A673 (cell line): ENCODE results near the gene MIF. TPM values are rescaled to one million over a fixed set of nuclear protein-coding genes. Genes with fewer than 3 reads are reported as not detected.

Experiments
- BruUV-seq: library from RNA; stranded (reverse); fragments of 400-500 nt; replicated peaks from 2 replicates; lab custom pipeline; 2021; lab: Mats Ljungman, UMichigan
- CTCF ChIA-PET: fragments of 300-600 bp; sonication (Branson Sonifier 250); formaldehyde crosslinking; loops from one replicate; lab custom pipeline; 2022; ENCODE audit warnings: antibody characterized with exemption; lab: Charles Lee
- POLR2A ChIA-PET: fragments of 300-600 bp; sonication (Branson Sonifier 250); formaldehyde crosslinking; loops from one replicate; lab custom pipeline; 2022; ENCODE audit warnings: antibody characterized with exemption; ENCODE audit not compliant: low non-redundant PET; lab: Charles Lee
- DNase-seq: peaks from one replicate; pipeline ENCODE4 v3.0.0-alpha.2; 2015; ENCODE audit warnings: low spot score
- H3K27ac ChIP-seq: fragments of 200-600 bp; sonication (generic); 2 replicates; pipeline ENCODE4 v1.5.1; 2016; ENCODE audit warnings: mixed run types, low read depth, mild to moderate bottlenecking, mixed read lengths, antibody characterized with exemption, low read length; ENCODE audit not compliant: poor library complexity, severe bottlenecking
- H3K27me3 ChIP-seq: fragments of 200-600 bp; sonication (generic); replicated peaks from 2 replicates; pipeline ENCODE4 v1.6.1; 2017; ENCODE audit warnings: mixed run types, low read depth, mild to moderate bottlenecking, mixed read lengths, antibody characterized with exemption, low read length; ENCODE audit not compliant: insufficient read depth, poor library complexity
- H3K36me3 ChIP-seq: fragments of 200-600 bp; sonication (generic); 2 replicates; pipeline ENCODE4 v1.6.1; 2016; ENCODE audit warnings: mixed run types, mild to moderate bottlenecking, mixed read lengths, antibody characterized with exemption, low read length; ENCODE audit not compliant: insufficient read depth, poor library complexity, severe bottlenecking
- H3K4me1 ChIP-seq: fragments of 200-600 bp; sonication (generic); 2 replicates; pipeline ENCODE4 v1.6.1; 2017; ENCODE audit warnings: mixed run types, mild to moderate bottlenecking, mixed read lengths, antibody characterized with exemption, low read length; ENCODE audit not compliant: insufficient read depth, poor library complexity, severe bottlenecking
- H3K4me3 ChIP-seq: fragments of 200-600 bp; sonication (generic); 2 replicates; pipeline ENCODE4 v1.5.1; 2016; ENCODE audit warnings: low read depth, mixed run types, mild to moderate bottlenecking, mixed read lengths, low read length; ENCODE audit not compliant: poor library complexity, severe bottlenecking
- H3K9me3 ChIP-seq: fragments of 200-600 bp; sonication (generic); 2 replicates; pipeline ENCODE4 v1.6.1; 2016; ENCODE audit warnings: mixed run types, low read depth, mild to moderate bottlenecking, mixed read lengths, antibody characterized with exemption, low read length; ENCODE audit not compliant: poor library complexity, severe bottlenecking
- EZH2 ChIP-seq: fragments of 200-600 bp; sonication (generic); IDR thresholded peaks from 2 replicates; pipeline ENCODE4 v1.6.1; 2017; ENCODE audit warnings: borderline replicate concordance, low read depth, mild to moderate bottlenecking, mixed read lengths, antibody characterized with exemption, low read length; ENCODE audit not compliant: poor library complexity, severe bottlenecking
- intact Hi-C: fragments of 100-400 bp; cut with micrococcal nuclease; formaldehyde crosslinking; loops from one replicate; pipeline ENCODE4 v1.10.0; 2022; ENCODE audit not compliant: unreplicated experiment
- total RNA-seq: library from RNA; stranded (reverse); gene quantifications from 2 replicates; pipeline ENCODE4 v1.2.3, GENCODE V29; 2021
- TF ChIP-seq, protein P1 (sequence below): fragments of 300-800, 200-600 bp; sonication (generic); conservative IDR thresholded peaks from 2 replicates; pipeline ENCODE4 v1.5.1; 2017; ENCODE audit warnings: low read depth, mild to moderate bottlenecking, antibody characterized with exemption, low read length, moderate library complexity, mixed read lengths

Gene MIF
- total RNA-seq, 1 experiment from 2014 or later: 802 TPM

DNA sequence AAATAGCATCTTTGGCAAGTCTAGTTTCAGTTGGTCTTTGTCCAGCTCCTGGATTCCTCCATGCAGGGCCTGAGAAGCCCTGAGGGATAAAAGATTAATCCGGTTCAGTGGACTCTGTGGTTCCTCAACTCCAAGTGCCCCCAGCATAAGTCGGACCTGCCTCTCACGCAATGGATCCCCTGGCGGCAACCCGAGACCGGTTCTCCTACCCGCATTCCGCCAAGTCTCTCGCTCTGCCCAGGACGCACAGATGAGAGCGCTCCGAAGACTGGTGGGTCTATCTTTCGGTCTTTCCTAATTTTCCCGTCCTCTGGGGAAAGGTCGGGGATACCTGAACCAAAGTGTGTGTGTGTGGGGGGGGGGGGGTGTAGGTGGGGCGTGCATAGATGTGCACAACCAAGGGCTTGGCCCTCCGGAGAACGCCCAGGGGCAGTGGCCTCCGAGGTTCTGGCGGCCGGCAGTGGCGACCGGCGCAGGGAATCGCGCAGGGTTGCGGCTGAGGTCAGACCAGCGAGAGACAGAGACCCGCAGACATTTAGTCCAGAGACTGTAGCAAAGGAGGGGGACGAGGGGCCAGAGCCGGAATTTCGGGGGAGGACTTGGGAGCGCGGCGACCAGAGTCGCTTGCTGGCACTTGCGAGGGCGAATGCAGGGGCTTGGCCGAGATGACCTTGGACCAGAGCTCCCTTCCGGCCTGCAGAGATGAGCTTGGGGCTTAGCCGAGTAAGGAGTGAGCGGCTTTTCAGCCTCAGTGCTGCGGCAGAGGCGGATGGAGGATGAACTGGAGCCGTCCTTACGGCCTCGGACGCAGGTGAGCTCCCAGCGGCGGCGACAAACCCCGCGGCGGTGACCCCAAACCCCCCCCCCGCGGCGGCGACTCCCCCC, 37.2 kb upstream of the MIF start:
- peak; percentile 27 for DNase-seq
- no peaks in the 10 kb centered on the region for H3K27me3 ChIP-seq
- H3K9me3 ChIP-seq: no peaks in the 10 kb centered on the region
- peak overlapping the region; percentile 57 for H3K4me3 ChIP-seq
- ChIA-PET POLR2A (no interaction called here), CTCF (interaction anchor here (0.5 to 2.3 kb wide), 5 partner anchors 8 to 88 kb away, joined by 3 to 14 read pairs (median 5); no protein-coding TSS in a partner anchor)
- BruUV-seq: no TSS peak
- intact Hi-C loops: no loop called here
- no peaks in the 10 kb centered on the region for H3K36me3 ChIP-seq
- TF ChIP-seq EZH2: no peak
- TF ChIP-seq, protein P1, sequence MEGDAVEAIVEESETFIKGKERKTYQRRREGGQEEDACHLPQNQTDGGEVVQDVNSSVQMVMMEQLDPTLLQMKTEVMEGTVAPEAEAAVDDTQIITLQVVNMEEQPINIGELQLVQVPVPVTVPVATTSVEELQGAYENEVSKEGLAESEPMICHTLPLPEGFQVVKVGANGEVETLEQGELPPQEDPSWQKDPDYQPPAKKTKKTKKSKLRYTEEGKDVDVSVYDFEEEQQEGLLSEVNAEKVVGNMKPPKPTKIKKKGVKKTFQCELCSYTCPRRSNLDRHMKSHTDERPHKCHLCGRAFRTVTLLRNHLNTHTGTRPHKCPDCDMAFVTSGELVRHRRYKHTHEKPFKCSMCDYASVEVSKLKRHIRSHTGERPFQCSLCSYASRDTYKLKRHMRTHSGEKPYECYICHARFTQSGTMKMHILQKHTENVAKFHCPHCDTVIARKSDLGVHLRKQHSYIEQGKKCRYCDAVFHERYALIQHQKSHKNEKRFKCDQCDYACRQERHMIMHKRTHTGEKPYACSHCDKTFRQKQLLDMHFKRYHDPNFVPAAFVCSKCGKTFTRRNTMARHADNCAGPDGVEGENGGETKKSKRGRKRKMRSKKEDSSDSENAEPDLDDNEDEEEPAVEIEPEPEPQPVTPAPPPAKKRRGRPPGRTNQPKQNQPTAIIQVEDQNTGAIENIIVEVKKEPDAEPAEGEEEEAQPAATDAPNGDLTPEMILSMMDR: no peak
- H3K4me1 ChIP-seq: peaks cover 7% of the 10 kb centered on the region
- H3K27ac ChIP-seq: peak overlapping the region; percentile 35

DNA sequence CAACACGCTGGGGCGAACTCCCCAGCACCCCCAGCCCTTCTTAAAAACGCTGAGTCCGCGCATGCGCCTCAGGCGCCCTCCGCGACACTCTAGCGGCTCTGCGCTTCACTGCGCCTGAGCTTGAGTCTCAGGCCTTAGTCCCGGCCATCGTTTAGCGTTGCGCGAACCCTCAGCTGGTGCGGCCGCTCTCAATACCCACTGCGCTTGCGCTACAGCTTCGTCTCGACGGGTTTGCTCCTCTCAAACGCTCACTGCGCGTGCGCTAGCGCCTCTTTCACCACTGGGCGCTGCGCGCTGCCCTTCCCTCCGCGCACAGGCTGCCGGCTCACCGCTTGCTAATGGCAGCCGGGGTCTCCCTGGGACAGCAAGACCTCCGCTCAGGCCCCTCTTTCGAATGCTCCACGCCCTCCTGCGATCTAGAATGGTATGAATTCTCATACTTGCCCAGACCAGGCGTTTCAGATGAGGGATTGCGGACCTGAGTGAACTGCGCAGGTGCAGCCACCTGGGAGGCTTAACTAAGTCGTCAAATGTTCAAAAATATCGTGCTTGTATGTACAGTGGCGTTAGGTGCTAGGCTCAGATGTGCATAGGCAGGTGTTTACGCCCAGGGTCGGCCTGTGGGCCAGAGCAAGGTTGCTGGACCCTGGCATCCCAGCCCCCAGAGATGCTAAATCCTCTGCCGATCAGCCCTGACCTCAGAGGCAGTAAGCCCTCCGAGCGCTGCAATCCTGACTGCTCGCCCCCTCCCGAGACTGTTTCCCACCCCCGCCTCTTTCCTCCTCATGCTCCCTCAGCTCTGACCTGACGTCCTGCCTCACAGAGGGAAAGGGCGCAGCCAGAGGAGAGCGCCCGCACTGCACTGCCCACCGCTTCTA, 36.3 kb upstream of the MIF start, which contains the start of gene SLC2A11:
TSS of gene SLC2A11 (plus strand) at position 270 of the 878 bp plus-strand sequence. CDS start at position 395, 125 bp downstream.
- Histone ChIP-seq H3K4me1 (peaks cover 7% of the 10 kb centered on the region), H3K9me3 (no peaks in the 10 kb centered on the region), H3K27me3 (no peaks in the 10 kb centered on the region), H3K27ac (peak within 1 kb of the TSS; percentile 35), H3K4me3 (peak within 1 kb of the TSS; percentile 57), H3K36me3 (no peaks in the 10 kb centered on the region)
- TF ChIP-seq, protein P1: peak; percentile 18; the same call in 1 of the 2 replicates
- TF ChIP-seq EZH2: no peak
- intact Hi-C loops: no loop called here
- no TSS peak for BruUV-seq
- CTCF ChIA-PET: interaction anchor here (0.5 to 2.3 kb wide), 7 partner anchors 8 to 787 kb away, joined by 3 to 14 read pairs (median 4); partner anchors contain the start of gene GNAZ
- POLR2A ChIA-PET: interaction anchor here (0.6 kb wide), 1 partner anchor 121 kb away, joined by 15 read pairs; no protein-coding TSS in a partner anchor
- DNase-seq: peak; percentile 98

DNA sequence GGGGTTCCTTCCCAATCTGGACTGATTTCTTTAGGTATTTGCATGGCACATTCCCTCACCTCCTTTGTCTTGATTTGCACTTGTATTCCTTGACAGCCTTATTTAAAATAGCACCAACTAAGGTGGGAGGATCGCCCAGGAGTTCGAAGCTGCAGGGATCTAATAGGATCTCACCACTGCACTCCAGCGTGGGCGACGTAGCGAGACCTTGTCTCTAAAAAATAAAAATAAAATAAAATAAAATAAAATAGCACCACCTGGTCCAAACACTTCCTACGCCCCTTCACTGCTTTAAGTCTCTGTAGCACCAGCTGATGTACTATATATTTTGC, 35.7 kb upstream of the MIF start:
- no TSS peak for BruUV-seq
- CTCF ChIA-PET: interaction anchor here (0.7 to 2.3 kb wide), 3 partner anchors 9 to 788 kb away, joined by 3 to 14 read pairs (median 3); partner anchors contain the start of genes GNAZ and MIF
- DNase-seq: no peak
- Histone ChIP-seq H3K36me3 (no peaks in the 10 kb centered on the region), H3K9me3 (no peaks in the 10 kb centered on the region), H3K27ac (no peak overlapping the region), H3K27me3 (no peaks in the 10 kb centered on the region), H3K4me3 (peak overlapping the region; percentile 57), H3K4me1 (peaks cover 7% of the 10 kb centered on the region)
- POLR2A ChIA-PET: no interaction called here
- intact Hi-C loops: no loop called here
- TF ChIP-seq EZH2: no peak
- TF ChIP-seq, protein P1: no peak
